Activated CD8-positive, alpha-beta memory T cell treated with anti-CD3 and anti-CD28 coated beads, Interleukin-2, amount 50 U/mL, for 24 hours (primary cell): ENCODE results near the gene NLGN1.

ENCODE experiments used
- DNase-seq: peaks from one replicate; pipeline ENCODE4 v3.0.0-alpha.2; 2020; ENCODE audit errors: extremely low read depth

NLGN1 gene

GRCh38 chr3:173635826-173636225 lies 238.3 kb downstream of the NLGN1 start:
- DNase-seq: no peak

GRCh38 chr3:173639098-173639497 lies 241.6 kb downstream of the NLGN1 start:
- DNase-seq: no peak

DNA sequence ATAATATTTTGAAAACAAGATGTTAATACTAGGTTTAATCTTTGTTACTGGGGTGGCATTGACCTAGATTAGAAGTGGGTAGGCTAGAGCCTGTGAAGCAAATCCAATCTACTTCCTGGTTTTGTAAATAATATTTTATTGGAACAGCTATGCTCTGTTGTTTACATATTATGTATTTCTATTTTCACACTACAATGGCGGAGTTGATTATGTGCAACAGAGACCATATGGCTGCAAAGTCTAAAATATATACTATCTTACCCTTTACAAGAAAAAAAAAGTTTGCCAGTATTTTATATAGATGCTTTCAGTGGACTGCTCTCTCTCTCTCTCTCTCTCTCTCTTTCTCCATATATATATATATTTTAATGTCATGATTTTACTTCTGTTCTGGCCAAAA lies 244.2 kb downstream of the NLGN1 start:
- DNase-seq: no peak

GRCh38 chr3:173644086-173645082 lies 246.8 kb downstream of the NLGN1 start:
- no peak for DNase-seq

GRCh38 chr3:173650596-173650995 lies 253.1 kb downstream of the NLGN1 start:
- DNase-seq: no peak

DNA sequence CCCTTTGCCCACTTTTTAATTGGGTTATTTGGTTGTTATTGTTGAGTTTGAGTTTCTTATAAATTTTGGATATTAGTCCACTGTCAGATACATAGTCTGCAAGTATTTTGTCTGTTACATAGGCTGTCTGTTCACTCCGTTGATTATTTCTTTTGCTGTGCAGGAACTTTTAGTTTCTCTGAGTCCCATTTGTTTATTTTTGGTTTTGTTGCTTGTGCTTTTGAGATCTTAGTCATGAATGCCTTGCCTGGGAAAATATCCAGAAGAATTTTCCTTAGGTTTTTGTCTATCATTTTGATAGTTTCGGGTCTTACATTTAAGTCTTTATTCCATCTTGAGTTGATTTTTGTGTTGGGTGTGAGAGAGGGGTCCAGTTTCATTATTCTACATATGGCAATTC lies 254.5 kb downstream of the NLGN1 start:
- DNase-seq: no peak

GRCh38 chr3:173653781-173654180 lies 256.2 kb downstream of the NLGN1 start:
- DNase-seq: no peak

DNA sequence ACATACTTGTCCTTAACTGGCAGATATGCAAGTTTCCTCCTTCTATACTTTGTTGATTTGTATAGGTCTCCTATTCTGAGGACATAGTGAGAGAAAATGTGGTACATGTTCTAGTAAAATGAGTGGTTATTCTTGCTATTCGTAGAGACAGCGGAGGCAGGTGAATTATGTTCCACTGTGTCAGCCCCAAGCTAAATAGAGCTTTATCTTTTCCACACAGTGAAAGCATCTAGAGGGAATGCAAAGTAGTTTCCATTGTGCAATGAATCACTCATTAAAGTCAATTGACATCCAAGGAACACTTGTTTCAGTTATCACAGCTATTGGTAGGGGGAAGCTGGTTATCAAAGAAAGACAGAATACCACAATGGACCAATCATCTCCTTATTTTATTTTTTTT lies 262.4 kb downstream of the NLGN1 start:
- DNase-seq: no peak

DNA sequence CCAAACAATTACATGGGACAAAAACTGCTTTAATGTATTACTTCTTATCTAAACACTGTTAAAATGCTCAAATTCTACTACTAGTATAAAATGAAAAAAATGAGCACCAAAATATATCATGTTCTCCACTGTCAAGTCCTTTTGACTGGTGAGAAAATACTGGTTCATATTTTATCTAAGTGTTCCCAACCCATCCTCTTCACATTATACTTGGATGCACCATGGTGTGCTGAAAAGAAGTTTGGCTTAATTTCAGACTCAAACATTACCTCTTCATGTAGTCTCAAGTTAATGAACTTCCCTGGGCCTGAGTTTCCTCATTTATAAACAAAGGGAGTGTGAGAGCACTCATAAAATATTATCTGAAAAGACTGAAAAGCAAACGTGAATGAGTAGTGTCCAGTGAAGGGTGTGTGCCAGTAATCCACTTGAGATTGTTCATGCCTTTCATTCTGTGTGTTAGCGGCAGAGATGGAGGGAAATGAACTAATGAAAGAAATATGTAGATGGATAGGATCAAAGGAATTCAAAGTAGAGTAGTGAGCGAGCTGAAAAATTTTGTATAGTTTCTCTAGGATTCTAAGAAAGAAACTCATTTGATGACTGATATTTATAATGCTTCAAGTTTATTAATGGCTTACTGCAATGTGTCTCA lies 263.2 kb downstream of the NLGN1 start:
- DNase-seq: no peak

GRCh38 chr3:173663696-173664111 lies 266.2 kb downstream of the NLGN1 start:
- DNase-seq: no peak

- DNase-seq: no peak
These were observed 278.6 kb downstream of the NLGN1 start for GRCh38 chr3:173676094-173676493.

DNA sequence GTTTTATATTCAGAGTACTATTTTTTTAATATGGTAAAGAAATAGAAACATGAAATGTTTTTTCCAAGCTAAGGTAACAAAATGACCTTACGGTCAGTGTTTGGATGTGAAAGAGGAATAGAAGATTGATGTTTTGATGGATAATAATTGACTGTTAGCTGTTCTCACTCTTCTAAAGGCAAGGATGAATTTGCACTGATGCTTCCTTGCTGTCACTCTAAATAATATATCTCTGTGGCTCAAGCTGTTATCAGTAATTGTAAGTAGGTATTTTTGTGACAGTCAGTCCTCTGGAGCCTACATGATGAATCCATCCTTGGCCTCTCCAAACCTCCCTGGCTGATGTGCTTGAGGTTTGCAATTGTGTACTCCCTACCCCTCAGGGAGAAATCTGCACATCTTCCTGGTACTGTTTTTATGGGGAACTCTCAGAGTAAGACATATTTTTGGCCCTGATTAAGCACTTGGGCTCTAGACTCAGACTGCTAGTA lies 283.7 kb downstream of the NLGN1 start:
- DNase-seq: no peak

GRCh38 chr3:173685456-173685855 lies 287.9 kb downstream of the NLGN1 start:
- no peak for DNase-seq

- DNase-seq: no peak
These were observed 290.8 kb downstream of the NLGN1 start for GRCh38 chr3:173688216-173688842.

- no peak for DNase-seq
These were observed 293.1 kb downstream of the NLGN1 start for GRCh38 chr3:173690542-173691180.

DNA sequence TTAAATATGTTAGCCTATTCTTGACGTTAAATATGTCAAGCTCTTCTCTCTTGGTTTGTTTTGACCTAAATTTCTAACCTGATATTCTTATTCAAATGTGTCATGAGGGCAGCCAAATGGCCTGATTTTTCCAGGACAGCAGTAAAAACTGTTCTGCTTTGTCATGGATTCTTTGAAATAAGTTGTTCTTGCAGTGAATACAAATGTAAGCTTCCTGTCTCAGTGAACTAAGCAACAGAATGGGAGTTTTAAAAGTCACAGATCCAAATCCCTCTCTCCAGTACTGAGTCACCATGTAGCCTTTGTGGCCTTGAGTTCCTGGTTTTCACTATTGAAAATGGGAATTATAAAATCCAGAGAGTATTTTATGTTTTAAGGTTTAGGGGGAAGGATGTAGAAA lies 301.8 kb downstream of the NLGN1 start:
- DNase-seq: no peak

DNA sequence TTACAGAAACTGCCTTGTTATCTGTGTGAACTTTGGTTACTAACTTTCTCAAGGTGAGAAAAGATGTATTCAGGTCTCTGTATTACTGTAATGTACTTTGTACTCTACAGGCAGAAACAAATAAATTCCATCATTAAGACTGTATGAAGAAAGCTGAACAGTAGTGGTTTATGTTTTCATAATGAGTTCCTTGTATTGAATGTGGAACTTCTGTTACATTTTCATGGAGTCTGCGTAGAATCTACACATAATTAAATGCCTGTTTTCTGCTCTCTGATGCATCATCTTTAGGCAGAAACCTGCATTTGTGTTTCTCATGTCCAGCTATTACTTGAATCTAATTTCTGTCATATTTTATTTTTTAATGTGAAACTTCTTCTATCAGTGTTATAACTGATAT lies 302.8 kb downstream of the NLGN1 start:
- no peak for DNase-seq

GRCh38 chr3:173702561-173702960 lies 305.0 kb downstream of the NLGN1 start:
- no peak for DNase-seq

- no peak for DNase-seq
These were observed 306.2 kb downstream of the NLGN1 start for GRCh38 chr3:173703771-173704170.

- DNase-seq: no peak
These were observed 309.1 kb downstream of the NLGN1 start for GRCh38 chr3:173706630-173707029.

DNA sequence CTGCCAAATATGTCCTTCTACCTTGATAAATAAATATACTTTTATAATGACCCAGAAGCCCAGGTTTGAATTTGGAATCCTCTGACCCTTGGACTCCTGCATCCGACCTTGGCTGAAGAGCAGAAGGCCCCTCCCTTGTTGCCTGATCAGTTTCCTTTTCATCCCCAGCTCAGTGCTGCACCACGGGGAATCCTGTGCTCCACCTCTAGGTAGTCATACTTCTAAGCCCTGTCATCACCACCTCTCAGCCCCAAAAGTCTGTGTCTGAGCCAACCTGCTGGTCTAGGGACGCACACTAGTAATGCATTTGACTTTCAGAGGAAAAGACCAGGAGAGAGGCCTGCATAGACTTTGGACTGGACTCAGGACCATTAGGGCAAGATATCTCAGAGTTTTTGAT lies 310.6 kb downstream of the NLGN1 start:
- DNase-seq: no peak

GRCh38 chr3:173709026-173709425 lies 311.5 kb downstream of the NLGN1 start:
- no peak for DNase-seq
